ENCODE data around the gene COL4A6. TPM values are rescaled to one million over a fixed set of nuclear protein-coding genes. Genes with fewer than 3 reads are reported as not detected.

Gene COL4A6
- total RNA-seq, 1 experiment from 2014 or later = under 0.01 TPM

DNA sequence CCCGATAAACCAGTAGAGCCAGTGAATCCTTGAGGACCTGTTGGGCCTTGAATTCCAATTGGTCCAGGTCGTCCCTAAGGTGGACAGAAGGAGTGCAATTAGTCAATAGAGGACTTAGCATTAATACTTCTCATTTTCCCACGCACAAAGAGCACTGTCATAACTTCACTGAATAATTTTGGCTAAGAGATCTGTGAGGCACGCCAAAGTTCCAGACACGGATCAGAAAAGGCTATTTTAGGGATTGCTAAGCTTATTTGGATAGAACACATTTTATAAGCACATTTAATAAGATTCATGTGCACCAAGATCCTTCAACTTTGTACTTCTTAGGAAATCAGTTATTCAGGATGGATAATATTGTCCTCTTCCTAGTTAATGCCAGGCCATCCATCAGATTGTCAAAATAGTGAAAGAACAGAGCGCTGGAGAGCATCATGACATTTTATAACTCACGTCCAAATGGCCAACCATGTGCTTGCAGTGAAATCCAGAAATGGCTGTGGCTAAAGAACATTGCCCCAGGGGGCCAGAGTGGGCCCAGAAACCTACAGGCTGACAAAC lies 216.8 kb downstream of the COL4A6 start:
- Histone ChIP-seq H3K36me3 (no peaks in the 10 kb centered on the region), H3K4me1 (replicated peaks) (no peaks in the 10 kb centered on the region), H3K27me3 (replicated peaks) (no peaks in the 10 kb centered on the region), H3K27ac (no peak overlapping the region), H3K9me3 (replicated peaks) (no peaks in the 10 kb centered on the region), H3K4me3 (no peak overlapping the region)
- no peak for DNase-seq (ENCODE audit: low read depth in 1 of 2, low spot score in 2 of 2)

DNA sequence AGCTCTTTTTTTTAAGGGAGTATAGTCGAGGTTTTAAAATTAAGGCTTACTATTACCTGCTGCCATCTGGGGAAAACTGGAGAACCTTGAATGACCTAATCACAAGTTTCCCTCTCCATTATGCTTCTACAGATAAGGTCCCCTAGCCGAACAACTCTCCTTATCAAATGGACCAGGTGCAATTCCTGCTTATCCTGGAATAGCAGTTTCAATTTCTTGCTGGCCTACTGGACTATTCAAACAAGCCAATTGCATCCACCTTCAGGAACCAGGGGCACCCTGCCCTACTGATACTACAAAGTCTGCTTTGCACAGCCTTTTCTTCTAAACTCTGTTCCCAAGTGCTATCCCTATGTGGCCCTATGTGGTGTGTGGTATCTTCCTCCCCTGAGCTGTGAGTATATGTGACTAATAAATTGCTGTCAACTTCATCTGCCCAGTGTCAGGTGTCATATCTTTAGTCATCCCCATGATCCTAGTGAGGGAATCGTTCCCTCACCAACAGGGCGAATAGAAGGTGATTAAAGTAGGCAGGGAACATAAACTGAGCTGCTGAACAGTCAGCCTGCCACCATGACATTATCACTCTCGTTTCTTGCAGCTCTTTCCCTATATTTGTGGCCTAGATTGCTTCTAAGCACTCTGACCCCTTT lies 218.1 kb downstream of the COL4A6 start:
- Histone ChIP-seq H3K4me1 (replicated peaks) (no peaks in the 10 kb centered on the region), H3K27ac (no peak overlapping the region), H3K36me3 (no peaks in the 10 kb centered on the region), H3K27me3 (replicated peaks) (no peaks in the 10 kb centered on the region), H3K9me3 (replicated peaks) (no peaks in the 10 kb centered on the region), H3K4me3 (no peak overlapping the region)
- DNase-seq (ENCODE audit: low read depth in 1 of 2, low spot score in 2 of 2) = no peak

DNA sequence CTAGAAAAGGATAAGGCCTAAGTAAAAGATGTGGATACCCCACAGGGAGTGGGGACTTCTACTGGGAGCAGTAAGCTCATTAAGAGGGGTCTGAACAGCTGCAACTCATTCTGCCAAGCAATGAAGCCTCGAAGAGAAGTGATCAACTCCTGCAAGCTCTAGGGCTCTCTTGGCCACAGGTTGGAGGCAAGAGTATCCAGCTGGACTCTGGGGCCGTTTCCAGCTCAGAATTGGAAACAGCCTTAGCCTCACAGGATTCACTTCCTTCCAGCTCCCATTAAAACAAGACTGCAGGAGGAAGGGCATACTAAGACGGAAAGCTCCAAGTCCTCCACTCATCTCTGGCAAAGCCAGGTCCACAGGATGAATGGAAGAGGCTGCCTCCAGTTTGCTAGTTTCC lies 220.3 kb downstream of the COL4A6 start:
- Histone ChIP-seq H3K9me3 (replicated peaks) (no peaks in the 10 kb centered on the region), H3K27me3 (replicated peaks) (no peaks in the 10 kb centered on the region), H3K36me3 (no peaks in the 10 kb centered on the region), H3K4me1 (replicated peaks) (no peaks in the 10 kb centered on the region), H3K4me3 (no peak overlapping the region), H3K27ac (no peak overlapping the region)
- no peak for DNase-seq (ENCODE audit: low read depth in 1 of 2, low spot score in 2 of 2)

DNA sequence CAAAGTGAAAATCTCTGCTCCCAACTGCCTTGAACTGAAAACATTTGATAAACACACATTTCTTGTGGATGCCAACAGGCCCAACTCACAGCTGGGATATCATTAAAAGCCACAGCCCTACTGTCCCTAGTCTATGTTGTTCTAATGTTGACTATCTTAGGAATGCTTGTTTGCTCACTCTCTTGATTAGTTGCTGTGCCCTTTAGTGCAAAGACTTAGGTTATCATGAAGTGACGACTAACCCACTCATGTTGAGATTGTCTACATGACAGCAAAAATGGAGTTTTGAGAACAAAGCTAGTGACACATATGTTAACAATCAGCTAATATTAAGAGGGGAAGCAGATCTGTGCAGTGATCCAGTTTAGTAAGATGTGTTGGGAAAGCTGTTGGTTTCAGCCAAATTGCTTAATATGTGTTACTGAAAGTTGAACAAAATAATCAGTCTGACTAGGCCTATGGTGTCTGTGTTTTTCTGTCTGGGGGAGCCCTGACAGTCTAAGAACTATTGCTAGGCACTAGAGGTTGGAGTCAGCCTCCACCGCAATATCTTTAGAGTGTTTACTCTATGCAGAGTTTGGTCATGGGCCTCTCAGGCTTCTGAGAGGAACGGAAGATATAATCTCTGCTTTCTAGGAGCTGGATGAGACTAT lies 221.2 kb downstream of the COL4A6 start:
- no peaks in the 10 kb centered on the region for H3K9me3 ChIP-seq (replicated peaks)
- no peak overlapping the region for H3K27ac ChIP-seq
- H3K4me1 ChIP-seq (replicated peaks) = no peaks in the 10 kb centered on the region
- H3K27me3 ChIP-seq (replicated peaks) = no peaks in the 10 kb centered on the region
- no peak for DNase-seq (ENCODE audit: low read depth in 1 of 2, low spot score in 2 of 2)
- H3K4me3 ChIP-seq = no peak overlapping the region
- H3K36me3 ChIP-seq = no peaks in the 10 kb centered on the region

DNA sequence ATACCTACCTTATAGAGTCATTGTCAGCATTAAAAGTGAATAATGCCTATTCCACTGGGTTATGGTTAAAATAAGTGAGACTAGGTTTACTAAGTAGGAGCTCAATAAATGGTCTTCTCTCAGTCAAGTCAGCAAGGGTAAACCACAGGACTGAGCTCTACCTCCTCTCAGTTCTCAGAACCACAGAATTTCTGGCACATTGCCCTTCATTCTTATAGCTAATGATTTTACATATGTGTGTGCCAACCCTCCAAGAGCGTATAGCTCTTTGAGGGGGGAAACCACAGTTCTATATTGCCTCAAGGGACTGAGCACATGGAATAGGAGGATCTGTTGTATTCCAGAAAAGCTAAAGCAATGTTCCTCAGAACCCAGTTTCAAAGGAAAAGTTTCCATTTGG lies 221.8 kb downstream of the COL4A6 start:
- Histone ChIP-seq H3K27me3 (replicated peaks) (no peaks in the 10 kb centered on the region), H3K4me1 (replicated peaks) (no peaks in the 10 kb centered on the region), H3K27ac (no peak overlapping the region), H3K36me3 (no peaks in the 10 kb centered on the region), H3K4me3 (no peak overlapping the region), H3K9me3 (replicated peaks) (no peaks in the 10 kb centered on the region)
- DNase-seq (ENCODE audit: low read depth in 1 of 2, low spot score in 2 of 2) = no peak

DNA sequence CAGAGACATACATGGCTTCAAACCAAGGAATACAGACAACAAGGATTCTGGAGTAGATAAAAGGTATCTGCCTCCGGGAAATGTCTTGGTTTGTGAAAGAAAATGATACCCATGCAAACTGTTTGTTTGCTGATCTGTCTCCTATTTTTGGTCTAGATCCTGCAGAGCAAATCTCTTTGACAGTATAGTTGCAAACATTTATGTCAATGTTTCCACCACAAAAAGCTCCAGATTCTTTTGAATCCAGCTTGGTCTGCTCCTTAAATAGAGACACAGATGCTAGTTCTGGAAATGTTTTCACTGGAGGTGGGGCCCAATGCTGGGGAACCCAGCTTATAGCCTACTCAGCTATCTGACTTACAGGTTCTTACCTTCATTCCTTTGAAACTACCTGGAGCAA lies 226.9 kb downstream of the COL4A6 start:
- H3K27me3 ChIP-seq (replicated peaks) = no peaks in the 10 kb centered on the region
- no peak overlapping the region for H3K4me3 ChIP-seq
- H3K4me1 ChIP-seq (replicated peaks) = no peaks in the 10 kb centered on the region
- no peak overlapping the region for H3K27ac ChIP-seq
- H3K9me3 ChIP-seq (replicated peaks) = no peaks in the 10 kb centered on the region
- no peak for DNase-seq (ENCODE audit: low read depth in 1 of 2, low spot score in 2 of 2)
- H3K36me3 ChIP-seq = no peaks in the 10 kb centered on the region

DNA sequence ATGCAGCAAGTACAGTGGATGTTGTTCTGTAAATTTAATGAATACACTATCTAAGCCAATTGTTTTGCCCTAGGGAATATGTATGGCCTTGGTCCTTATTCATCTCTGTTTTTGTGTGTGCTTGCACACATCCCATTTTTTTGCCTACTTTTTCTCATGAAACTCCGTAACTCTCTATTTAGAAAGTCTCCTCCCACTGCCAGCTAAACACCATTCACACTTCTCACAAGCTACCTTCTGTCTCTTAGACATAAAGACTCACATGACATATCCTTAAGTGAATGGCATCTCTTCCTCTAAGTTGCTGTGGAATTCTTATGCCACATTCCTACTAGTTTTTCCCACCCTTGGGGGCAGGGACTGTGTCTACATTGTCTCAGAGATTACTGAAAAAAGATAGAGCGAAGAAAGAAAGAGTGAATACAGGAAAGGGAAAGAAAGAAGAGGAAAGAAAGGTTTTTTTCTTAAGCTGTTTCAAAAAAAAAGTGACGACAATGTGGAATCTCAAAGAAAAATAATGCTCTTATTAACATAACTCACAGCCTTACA lies 229.1 kb downstream of the COL4A6 start:
- no peak for DNase-seq (ENCODE audit: low read depth in 1 of 2, low spot score in 2 of 2)
- Histone ChIP-seq H3K27me3 (replicated peaks) (no peaks in the 10 kb centered on the region), H3K4me1 (replicated peaks) (no peaks in the 10 kb centered on the region), H3K9me3 (replicated peaks) (no peaks in the 10 kb centered on the region), H3K4me3 (no peak overlapping the region), H3K27ac (no peak overlapping the region), H3K36me3 (no peaks in the 10 kb centered on the region)

DNA sequence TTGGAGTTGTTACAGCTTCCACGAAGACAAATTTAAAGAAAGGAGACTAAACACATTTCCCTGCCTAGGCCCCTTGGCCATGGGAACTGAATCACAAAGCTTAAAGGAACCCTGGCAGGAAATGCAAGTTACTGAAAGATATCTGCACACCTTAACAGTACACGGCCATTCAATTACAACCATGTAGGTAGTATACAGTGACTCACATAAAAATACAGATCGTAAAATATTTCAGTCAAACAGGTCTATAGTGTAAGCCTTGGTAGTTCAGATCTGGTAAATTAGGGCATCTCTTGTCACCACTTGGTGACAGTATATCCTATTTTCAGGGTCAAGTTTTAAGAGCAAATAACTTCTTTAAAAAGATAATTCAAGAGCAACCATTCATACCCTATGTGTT lies 234.7 kb downstream of the COL4A6 start:
- no peaks in the 10 kb centered on the region for H3K4me1 ChIP-seq (replicated peaks)
- H3K9me3 ChIP-seq (replicated peaks) = no peaks in the 10 kb centered on the region
- no peak overlapping the region for H3K4me3 ChIP-seq
- DNase-seq (ENCODE audit: low read depth in 1 of 2, low spot score in 2 of 2) = no peak
- H3K36me3 ChIP-seq = no peaks in the 10 kb centered on the region
- no peak overlapping the region for H3K27ac ChIP-seq
- no peaks in the 10 kb centered on the region for H3K27me3 ChIP-seq (replicated peaks)

DNA sequence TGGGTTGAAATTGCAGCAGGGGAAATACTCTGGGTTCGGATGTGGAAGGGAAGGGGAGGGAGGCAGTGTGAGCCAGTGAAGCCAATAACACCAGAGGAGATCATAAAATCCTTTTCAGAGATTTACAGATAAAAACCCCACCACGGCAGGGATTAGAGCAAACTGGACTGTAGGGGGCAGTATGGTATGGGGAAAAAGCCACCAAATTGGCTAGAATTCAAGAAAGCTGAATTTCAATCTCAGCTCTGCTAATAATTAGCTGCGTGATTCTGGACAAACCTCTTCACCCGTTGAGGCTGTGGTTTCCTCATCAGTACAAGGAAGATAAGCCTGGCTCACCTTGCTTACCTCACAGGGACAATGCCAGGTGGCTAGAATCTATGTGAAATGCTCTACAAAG lies 238.5 kb downstream of the COL4A6 start:
- Histone ChIP-seq H3K27me3 (replicated peaks) (no peaks in the 10 kb centered on the region), H3K4me1 (replicated peaks) (no peaks in the 10 kb centered on the region), H3K27ac (no peak overlapping the region), H3K4me3 (no peak overlapping the region), H3K36me3 (no peaks in the 10 kb centered on the region), H3K9me3 (replicated peaks) (no peaks in the 10 kb centered on the region)
- DNase-seq (ENCODE audit: low read depth in 1 of 2, low spot score in 2 of 2) = peak in 1 of 2 experiments; percentile 10

DNA sequence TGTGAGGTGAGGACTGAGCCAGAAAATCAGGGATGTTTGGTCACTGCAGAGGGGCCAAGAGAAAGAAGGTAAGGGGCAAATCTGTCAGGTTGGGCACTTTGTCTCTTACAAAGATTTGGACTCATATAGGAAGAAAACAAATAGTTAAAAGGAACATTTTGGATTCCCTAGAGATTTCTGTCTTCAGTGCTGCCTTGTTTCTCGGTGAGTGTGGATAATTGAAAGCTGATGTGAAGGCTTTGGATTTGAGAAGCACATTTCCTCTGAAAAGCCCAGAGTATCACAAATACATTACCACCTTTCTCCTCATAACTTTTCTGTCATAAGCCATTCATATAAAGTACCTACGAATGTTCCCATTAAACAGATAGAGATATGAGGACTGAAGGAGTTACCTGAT lies 239.2 kb downstream of the COL4A6 start:
- DNase-seq (ENCODE audit: low read depth in 1 of 2, low spot score in 2 of 2) = no peak
- H3K4me1 ChIP-seq (replicated peaks) = no peaks in the 10 kb centered on the region
- H3K4me3 ChIP-seq = no peak overlapping the region
- no peaks in the 10 kb centered on the region for H3K27me3 ChIP-seq (replicated peaks)
- H3K27ac ChIP-seq = no peak overlapping the region
- H3K9me3 ChIP-seq (replicated peaks) = no peaks in the 10 kb centered on the region
- no peaks in the 10 kb centered on the region for H3K36me3 ChIP-seq

DNA sequence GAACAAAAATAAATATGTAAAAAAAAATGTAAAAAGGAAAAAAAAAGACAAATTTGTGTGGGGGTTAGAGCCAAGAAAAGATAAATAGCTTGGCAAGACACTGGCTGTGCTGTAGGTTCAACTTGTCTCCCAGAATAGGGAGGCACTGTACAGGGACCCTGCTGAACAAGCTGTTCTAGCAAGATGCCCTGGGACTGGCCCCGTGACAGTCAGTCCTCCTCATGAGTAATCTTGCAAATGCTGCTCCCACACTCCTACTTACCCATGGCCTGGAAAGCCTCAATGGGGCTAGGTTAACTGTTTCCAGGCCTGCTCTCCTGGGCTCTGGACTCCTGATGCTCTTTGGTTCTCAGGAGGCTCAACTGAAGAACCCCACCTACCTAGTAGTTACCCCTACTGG lies 239.8 kb downstream of the COL4A6 start:
- H3K9me3 ChIP-seq (replicated peaks) = no peaks in the 10 kb centered on the region
- no peak overlapping the region for H3K27ac ChIP-seq
- no peaks in the 10 kb centered on the region for H3K27me3 ChIP-seq (replicated peaks)
- DNase-seq (ENCODE audit: low read depth in 1 of 2, low spot score in 2 of 2) = no peak
- no peaks in the 10 kb centered on the region for H3K36me3 ChIP-seq
- H3K4me1 ChIP-seq (replicated peaks) = no peaks in the 10 kb centered on the region
- H3K4me3 ChIP-seq = no peak overlapping the region

DNA sequence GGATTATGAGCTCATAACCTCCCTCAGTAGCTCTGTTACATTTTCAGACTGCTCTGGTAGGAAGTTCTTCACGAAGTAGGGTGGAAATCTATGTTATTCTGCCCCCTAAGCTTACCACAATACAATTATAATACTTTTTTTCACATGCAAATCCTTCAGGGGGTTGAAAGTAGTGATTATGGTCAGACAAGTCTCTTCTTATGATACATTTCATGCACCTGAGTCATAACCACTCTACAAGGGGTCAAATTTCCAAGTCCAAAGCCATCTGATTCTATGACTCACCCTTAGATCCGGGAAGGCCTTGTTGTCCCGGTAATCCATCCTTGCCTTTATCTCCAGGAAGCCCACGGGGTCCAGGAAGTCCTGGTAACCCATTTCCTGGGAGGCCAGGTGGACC lies 251.4 kb downstream of the COL4A6 start:
- DNase-seq (ENCODE audit: low read depth in 1 of 2, low spot score in 2 of 2) = peak in 1 of 2 experiments; percentile 4
- Histone ChIP-seq H3K4me1 (replicated peaks) (no peaks in the 10 kb centered on the region), H3K27ac (no peak overlapping the region), H3K4me3 (no peak overlapping the region), H3K27me3 (replicated peaks) (no peaks in the 10 kb centered on the region), H3K9me3 (replicated peaks) (no peaks in the 10 kb centered on the region), H3K36me3 (no peaks in the 10 kb centered on the region)

DNA sequence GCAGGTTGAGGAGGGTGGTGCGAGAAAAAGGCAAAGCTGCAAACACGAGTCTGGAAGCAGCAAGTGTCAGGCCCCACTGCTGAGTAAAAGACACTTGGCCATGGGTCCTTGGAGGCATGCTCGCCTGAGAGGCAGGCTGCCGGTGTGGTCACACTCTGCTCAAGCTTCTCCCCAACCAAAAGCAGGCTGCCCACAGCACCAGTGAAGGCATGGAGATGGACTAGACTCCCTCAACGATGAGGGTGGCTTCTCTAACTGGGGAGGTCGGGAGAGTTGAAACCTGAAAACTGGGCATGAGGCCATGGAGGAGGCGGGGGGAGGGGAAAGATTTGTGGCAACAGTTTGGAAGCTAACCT lies 260.1 kb downstream of the COL4A6 start:
- Histone ChIP-seq H3K4me3 (no peak overlapping the region), H3K27me3 (replicated peaks) (no peaks in the 10 kb centered on the region), H3K4me1 (replicated peaks) (no peaks in the 10 kb centered on the region), H3K9me3 (replicated peaks) (no peaks in the 10 kb centered on the region), H3K27ac (no peak overlapping the region), H3K36me3 (no peaks in the 10 kb centered on the region)
- no peak for DNase-seq (ENCODE audit: low read depth in 1 of 2, low spot score in 2 of 2)

DNA sequence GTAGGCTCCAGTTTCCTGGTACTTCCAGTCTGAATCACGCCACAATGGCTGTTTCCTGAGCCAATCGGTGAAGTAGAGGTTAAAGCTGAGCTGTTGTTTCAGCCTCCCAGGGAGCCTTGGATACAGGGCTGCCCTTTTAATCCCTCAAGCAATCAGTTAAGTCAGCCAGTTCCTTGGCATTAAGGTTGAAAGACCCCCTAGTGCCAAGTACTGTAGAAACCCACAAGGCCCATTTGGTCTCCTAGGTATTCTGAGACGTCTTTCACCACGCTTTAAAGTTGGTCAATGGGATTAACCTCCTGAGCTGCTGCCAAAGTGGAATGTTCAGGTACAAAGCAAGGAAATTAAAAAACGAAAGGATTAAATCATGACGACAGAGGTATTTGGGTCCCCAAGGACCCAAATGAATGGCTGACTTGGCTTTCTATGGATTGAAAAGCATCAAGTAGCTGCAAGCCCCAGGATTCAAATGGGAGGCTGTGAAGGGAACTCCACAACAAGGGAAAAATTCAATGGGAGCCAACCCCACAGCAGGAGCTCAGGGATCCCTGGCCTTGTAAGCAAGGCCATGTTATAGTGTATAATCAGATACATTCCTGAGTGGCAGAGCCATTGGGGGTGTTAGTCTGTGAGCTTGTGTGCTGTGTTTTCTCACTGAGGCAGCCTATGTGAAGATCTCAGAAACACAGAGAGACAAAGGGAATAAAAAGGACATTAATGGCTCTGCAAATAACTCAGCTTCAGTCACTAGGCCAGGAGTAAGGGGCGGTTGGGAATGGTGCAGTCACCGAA lies 260.7 kb downstream of the COL4A6 start:
- Histone ChIP-seq H3K9me3 (replicated peaks) (no peaks in the 10 kb centered on the region), H3K4me3 (no peak overlapping the region), H3K36me3 (no peaks in the 10 kb centered on the region), H3K27ac (no peak overlapping the region), H3K4me1 (replicated peaks) (no peaks in the 10 kb centered on the region), H3K27me3 (replicated peaks) (no peaks in the 10 kb centered on the region)
- no peak for DNase-seq (ENCODE audit: low read depth in 1 of 2, low spot score in 2 of 2)

Data from SJSA1 (cell line).